ENCODE measurements around the gene ZNF750. TPM values are rescaled to one million over a fixed set of nuclear protein-coding genes. Genes with fewer than 3 reads are reported as not detected.

Gene ZNF750
- total and polyA plus RNA-seq, 2 of the 13 experiments (the other 11 are each of a cell fraction or from before 2014, with no cell fraction given), result not detected

DNA sequence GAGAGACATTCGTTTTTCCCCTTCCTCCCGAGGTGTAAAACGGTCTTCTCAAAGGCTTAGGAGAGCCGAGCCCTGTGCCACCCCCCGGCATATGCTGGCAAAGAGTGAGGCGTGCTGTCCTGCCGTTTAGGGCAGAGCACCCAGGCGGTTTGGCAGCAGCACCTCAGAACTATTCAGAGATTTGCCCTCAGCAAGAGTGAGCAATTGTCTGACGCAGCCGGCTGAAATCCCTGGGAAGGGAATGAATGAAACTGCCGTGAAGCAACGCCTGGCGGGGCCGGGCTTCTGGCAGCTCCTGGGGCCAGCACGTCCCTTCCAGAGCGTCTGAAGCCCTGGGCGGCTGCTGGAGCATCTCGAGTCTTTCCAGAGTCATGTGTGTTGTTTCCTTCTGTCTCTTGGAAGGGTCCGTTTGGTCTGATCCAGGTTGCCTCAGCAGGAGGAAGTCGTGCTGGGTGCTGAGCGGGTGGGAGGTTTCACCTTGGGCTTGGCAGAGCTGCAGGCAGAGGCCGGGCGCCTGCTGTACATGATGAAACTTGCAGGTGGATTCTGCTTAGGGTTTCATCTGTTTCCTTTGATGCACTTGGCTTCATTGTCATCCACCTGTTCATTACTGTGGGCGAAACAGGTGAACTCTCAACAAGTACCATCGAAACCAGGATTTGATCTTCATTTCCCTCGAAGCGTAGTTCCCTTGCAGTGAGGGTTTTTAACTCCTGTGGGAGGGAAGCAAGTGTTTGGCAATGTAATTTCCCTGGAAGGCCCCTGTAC lies 52.6 kb downstream of the ZNF750 start:
- in situ Hi-C loops (cut with HindIII; ENCODE audit: extremely low pct_ligation_motif_present, low pct_unique_long_range_greater_than_20kb), result no loop called here
- H3K27me3 ChIP-seq (ENCODE audit: control insufficient read depth in 1 of 2, insufficient read depth in 2 of 2, low read length in 2 of 2), result no peaks in the 10 kb centered on the region
- POLR2A ChIA-PET, result no interaction called here
- no peak overlapping the region for H3K9ac ChIP-seq (ENCODE audit: insufficient read depth, low read depth, low read length)
- no peak overlapping the region for H2AFZ ChIP-seq (ENCODE audit: low read length)
- H3K4me1 ChIP-seq (ENCODE audit: insufficient read depth, low read length), result no peaks in the 10 kb centered on the region
- intact Hi-C loops (cut with micrococcal nuclease; ENCODE audit: unreplicated experiment), result no loop called here
- H3K4me3 ChIP-seq (replicated peaks in 1 of 3; ENCODE audit: insufficient read depth in 1 of 3, low read depth in 2 of 3, low read length in 3 of 3), result no peak overlapping the region
- BruUV-seq (replicated peaks), result no TSS peak
- H3K79me2 ChIP-seq (ENCODE audit: insufficient read depth, low read length), result no peaks in the 10 kb centered on the region
- no peak overlapping the region for H3K27ac ChIP-seq (ENCODE audit: extremely low read length, insufficient read depth, low read length)
- H4K20me1 ChIP-seq (ENCODE audit: insufficient read depth, low read length), result no peaks in the 10 kb centered on the region
- peaks cover 15 to 28% of the 10 kb centered on the region in 2 experiments; a peak in 4 of 5 replicates for H3K36me3 ChIP-seq (replicated peaks in 1 of 2; ENCODE audit: control insufficient read depth in 1 of 2, insufficient read depth in 2 of 2, low read length in 2 of 2)
- no peak overlapping the region for H3K4me2 ChIP-seq (ENCODE audit: low read depth, low read length)
- FAIRE-seq (no peak), ATAC-seq (no peak), DNase-seq (ENCODE audit: low spot score) (no peak)
- CTCF ChIA-PET (ENCODE audit: low intra/inter-chr PET ratio, low total read pairs), result no interaction called here
- H3K9me3 ChIP-seq (ENCODE audit: low read length), result no peaks in the 10 kb centered on the region
- 95% methylated on average over 27 of the region's 27 CpGs for WGBS (ENCODE audit: low lambda C conversion rate)
- TF ChIP-seq TRIM22 (IDR thresholded peaks at IDR 0.05), result no peak
- TF ChIP-seq ZNF232 (CRISPR knock-in tag; IDR thresholded peaks at IDR 0.05; ENCODE audit: borderline replicate concordance), result no peak
- TF ChIP-seq, protein P1, sequence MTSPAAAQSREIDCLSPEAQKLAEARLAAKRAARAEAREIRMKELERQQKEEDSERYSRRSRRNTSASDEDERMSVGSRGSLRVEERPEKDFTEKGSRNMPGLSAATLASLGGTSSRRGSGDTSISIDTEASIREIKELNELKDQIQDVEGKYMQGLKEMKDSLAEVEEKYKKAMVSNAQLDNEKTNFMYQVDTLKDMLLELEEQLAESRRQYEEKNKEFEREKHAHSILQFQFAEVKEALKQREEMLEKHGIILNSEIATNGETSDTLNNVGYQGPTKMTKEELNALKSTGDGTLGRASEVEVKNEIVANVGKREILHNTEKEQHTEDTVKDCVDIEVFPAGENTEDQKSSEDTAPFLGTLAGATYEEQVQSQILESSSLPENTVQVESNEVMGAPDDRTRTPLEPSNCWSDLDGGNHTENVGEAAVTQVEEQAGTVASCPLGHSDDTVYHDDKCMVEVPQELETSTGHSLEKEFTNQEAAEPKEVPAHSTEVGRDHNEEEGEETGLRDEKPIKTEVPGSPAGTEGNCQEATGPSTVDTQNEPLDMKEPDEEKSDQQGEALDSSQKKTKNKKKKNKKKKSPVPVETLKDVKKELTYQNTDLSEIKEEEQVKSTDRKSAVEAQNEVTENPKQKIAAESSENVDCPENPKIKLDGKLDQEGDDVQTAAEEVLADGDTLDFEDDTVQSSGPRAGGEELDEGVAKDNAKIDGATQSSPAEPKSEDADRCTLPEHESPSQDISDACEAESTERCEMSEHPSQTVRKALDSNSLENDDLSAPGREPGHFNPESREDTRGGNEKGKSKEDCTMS (CRISPR knock-in tag; conservative IDR thresholded peaks at IDR 0.05), result no peak
- TF ChIP-seq ZFY (CRISPR knock-in tag; IDR thresholded peaks at IDR 0.05), result no peak
- TF ChIP-seq ZNF619 (CRISPR knock-in tag; IDR thresholded peaks at IDR 0.05), result no peak
- no peak for TF ChIP-seq PRDM4 (CRISPR knock-in tag; IDR thresholded peaks at IDR 0.05; ENCODE audit: borderline replicate concordance)
- TF ChIP-seq GATA4 (IDR thresholded peaks at IDR 0.05; ENCODE audit: borderline replicate concordance, low read depth), result no peak
- TF ChIP-seq GABPB1 (CRISPR knock-in tag; IDR thresholded peaks at IDR 0.05), result no peak
- TF ChIP-seq HNRNPL (IDR thresholded peaks at IDR 0.05; ENCODE audit: low read depth, low read length), result no peak
- no peak for TF ChIP-seq FOXA3 (CRISPR knock-in tag; IDR thresholded peaks at IDR 0.05)
- TF ChIP-seq, protein P2, sequence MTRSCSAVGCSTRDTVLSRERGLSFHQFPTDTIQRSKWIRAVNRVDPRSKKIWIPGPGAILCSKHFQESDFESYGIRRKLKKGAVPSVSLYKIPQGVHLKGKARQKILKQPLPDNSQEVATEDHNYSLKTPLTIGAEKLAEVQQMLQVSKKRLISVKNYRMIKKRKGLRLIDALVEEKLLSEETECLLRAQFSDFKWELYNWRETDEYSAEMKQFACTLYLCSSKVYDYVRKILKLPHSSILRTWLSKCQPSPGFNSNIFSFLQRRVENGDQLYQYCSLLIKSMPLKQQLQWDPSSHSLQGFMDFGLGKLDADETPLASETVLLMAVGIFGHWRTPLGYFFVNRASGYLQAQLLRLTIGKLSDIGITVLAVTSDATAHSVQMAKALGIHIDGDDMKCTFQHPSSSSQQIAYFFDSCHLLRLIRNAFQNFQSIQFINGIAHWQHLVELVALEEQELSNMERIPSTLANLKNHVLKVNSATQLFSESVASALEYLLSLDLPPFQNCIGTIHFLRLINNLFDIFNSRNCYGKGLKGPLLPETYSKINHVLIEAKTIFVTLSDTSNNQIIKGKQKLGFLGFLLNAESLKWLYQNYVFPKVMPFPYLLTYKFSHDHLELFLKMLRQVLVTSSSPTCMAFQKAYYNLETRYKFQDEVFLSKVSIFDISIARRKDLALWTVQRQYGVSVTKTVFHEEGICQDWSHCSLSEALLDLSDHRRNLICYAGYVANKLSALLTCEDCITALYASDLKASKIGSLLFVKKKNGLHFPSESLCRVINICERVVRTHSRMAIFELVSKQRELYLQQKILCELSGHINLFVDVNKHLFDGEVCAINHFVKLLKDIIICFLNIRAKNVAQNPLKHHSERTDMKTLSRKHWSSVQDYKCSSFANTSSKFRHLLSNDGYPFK (CRISPR knock-in tag; IDR thresholded peaks at IDR 0.05; ENCODE audit: borderline replicate concordance), result no peak
